ENCODE results near the gene MET. TPM values are rescaled to one million over a fixed set of nuclear protein-coding genes. Genes with fewer than 3 reads are reported as not detected.

Gene MET
- total and polyA plus RNA-seq, 2 of the 13 experiments (the other 11 are each of a cell fraction or from before 2014, with no cell fraction given) = 21.8 to 31.5 TPM

- 100% methylated on average over 2 of the region's 2 CpGs for WGBS (ENCODE audit: low lambda C conversion rate)
- intact Hi-C loops (cut with micrococcal nuclease; ENCODE audit: unreplicated experiment) = no loop called here
- Histone ChIP-seq H4K20me1 (ENCODE audit: insufficient read depth, low read length) (no peaks in the 10 kb centered on the region), H2AFZ (ENCODE audit: low read length) (no peak overlapping the region), H3K36me3 (replicated peaks in 1 of 2; ENCODE audit: control insufficient read depth in 1 of 2, insufficient read depth in 2 of 2, low read length in 2 of 2) (peaks cover 12 to 20% of the 10 kb centered on the region in 2 experiments; a peak in 4 of 5 replicates), H3K79me2 (ENCODE audit: insufficient read depth, low read length) (no peaks in the 10 kb centered on the region), H3K27me3 (ENCODE audit: control insufficient read depth in 1 of 2, insufficient read depth in 2 of 2, low read length in 2 of 2) (no peaks in the 10 kb centered on the region), H3K9ac (ENCODE audit: insufficient read depth, low read depth, low read length) (no peak overlapping the region), H3K27ac (ENCODE audit: extremely low read length, insufficient read depth, low read length) (no peak overlapping the region), H3K4me2 (ENCODE audit: low read depth, low read length) (no peak overlapping the region), H3K4me1 (ENCODE audit: insufficient read depth, low read length) (peaks cover 77% of the 10 kb centered on the region), H3K9me3 (ENCODE audit: low read length) (no peaks in the 10 kb centered on the region), H3K4me3 (replicated peaks in 1 of 3; ENCODE audit: insufficient read depth in 1 of 3, low read depth in 2 of 3, low read length in 3 of 3) (no peak overlapping the region)
- POLR2A ChIA-PET = no interaction called here
- FAIRE-seq = no peak
- TF ChIP-seq, protein P1, sequence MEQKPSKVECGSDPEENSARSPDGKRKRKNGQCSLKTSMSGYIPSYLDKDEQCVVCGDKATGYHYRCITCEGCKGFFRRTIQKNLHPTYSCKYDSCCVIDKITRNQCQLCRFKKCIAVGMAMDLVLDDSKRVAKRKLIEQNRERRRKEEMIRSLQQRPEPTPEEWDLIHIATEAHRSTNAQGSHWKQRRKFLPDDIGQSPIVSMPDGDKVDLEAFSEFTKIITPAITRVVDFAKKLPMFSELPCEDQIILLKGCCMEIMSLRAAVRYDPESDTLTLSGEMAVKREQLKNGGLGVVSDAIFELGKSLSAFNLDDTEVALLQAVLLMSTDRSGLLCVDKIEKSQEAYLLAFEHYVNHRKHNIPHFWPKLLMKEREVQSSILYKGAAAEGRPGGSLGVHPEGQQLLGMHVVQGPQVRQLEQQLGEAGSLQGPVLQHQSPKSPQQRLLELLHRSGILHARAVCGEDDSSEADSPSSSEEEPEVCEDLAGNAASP (CRISPR knock-in tag; IDR thresholded peaks at IDR 0.05; ENCODE audit: borderline replicate concordance) = no peak
- TF ChIP-seq PPARG (CRISPR knock-in tag; conservative IDR thresholded peaks at IDR 0.05) (no peak), FOXC1 (CRISPR knock-in tag; IDR thresholded peaks at IDR 0.05; ENCODE audit: borderline replicate concordance) (no peak), ZNF337 (CRISPR knock-in tag; IDR thresholded peaks at IDR 0.05; ENCODE audit: borderline replicate concordance, low read depth) (no peak), KLF13 (CRISPR knock-in tag; IDR thresholded peaks at IDR 0.05) (no peak), ZBTB7B (CRISPR knock-in tag; IDR thresholded peaks at IDR 0.05) (no peak), HMG20B (CRISPR knock-in tag; conservative IDR thresholded peaks at IDR 0.05) (no peak), ZNF12 (CRISPR knock-in tag; IDR thresholded peaks at IDR 0.05) (no peak), ZNF276 (CRISPR knock-in tag; IDR thresholded peaks at IDR 0.05; ENCODE audit: low read depth) (no peak), HDAC2 (CRISPR knock-in tag; IDR thresholded peaks at IDR 0.05) (no peak), ZNF639 (CRISPR knock-in tag; conservative IDR thresholded peaks at IDR 0.05) (no peak), ZC3H13 (CRISPR knock-in tag; IDR thresholded peaks at IDR 0.05) (no peak), RARG (CRISPR knock-in tag; IDR thresholded peaks at IDR 0.05; ENCODE audit: low read depth) (no peak), NFE2L1 (CRISPR knock-in tag; IDR thresholded peaks at IDR 0.05; ENCODE audit: borderline replicate concordance) (no peak), ATM (IDR thresholded peaks at IDR 0.05; ENCODE audit: borderline replicate concordance) (no peak), ZNF432 (CRISPR knock-in tag; IDR thresholded peaks at IDR 0.05; ENCODE audit: borderline replicate concordance) (no peak), ZNF326 (CRISPR knock-in tag; IDR thresholded peaks at IDR 0.05; ENCODE audit: borderline replicate concordance) (no peak)
- no peak for ATAC-seq
- in situ Hi-C loops (cut with HindIII; ENCODE audit: extremely low pct_ligation_motif_present, low pct_unique_long_range_greater_than_20kb) = no loop called here
- no TSS peak for BruUV-seq (replicated peaks)
- CTCF ChIA-PET (ENCODE audit: low intra/inter-chr PET ratio, low total read pairs) = no interaction called here
- DNase-seq (ENCODE audit: low spot score) = no peak
Measured at GRCh38 chr7:116739307-116739706, 67.3 kb downstream of the MET start.

Data from HepG2 (cell line).